ENCODE data around the gene SYK. TPM values are rescaled to one million over a fixed set of nuclear protein-coding genes. Genes with fewer than 3 reads are reported as not detected.

Gene SYK
- total and polyA plus RNA-seq, 2 of the 13 experiments (the other 11 are each of a cell fraction or from before 2014, with no cell fraction given): not detected

DNA sequence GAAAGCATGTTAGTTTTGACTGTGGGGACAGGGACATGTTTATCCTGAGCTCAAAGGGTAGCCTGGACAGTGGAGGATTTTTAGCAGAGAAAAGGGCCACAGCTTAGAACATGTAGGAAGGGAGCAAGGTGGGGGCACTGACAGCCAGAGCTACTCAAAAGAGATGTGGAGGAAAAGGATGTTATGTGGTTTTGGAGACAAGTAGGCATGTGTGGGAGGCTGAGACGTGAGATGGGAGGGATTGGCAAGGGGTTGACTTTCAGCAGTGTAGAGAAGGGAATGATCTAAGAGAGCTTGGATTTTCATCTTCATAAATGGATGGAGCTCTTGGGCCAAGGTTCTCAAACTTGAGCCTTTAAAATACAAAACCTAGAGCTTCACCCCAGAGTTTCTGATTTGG is 24.0 kb downstream of the SYK start:
- in situ Hi-C loops (cut with HindIII; ENCODE audit: extremely low pct_ligation_motif_present, low pct_unique_long_range_greater_than_20kb) (no loop called here), intact Hi-C loops (cut with micrococcal nuclease; ENCODE audit: unreplicated experiment) (no loop called here)
- Histone ChIP-seq H3K79me2 (ENCODE audit: insufficient read depth, low read length) (no peaks in the 10 kb centered on the region), H4K20me1 (ENCODE audit: insufficient read depth, low read length) (no peaks in the 10 kb centered on the region), H3K36me3 (replicated peaks in 1 of 2; ENCODE audit: control insufficient read depth in 1 of 2, insufficient read depth in 2 of 2, low read length in 2 of 2) (no peaks in the 10 kb centered on the region), H3K27ac (ENCODE audit: extremely low read length, insufficient read depth, low read length) (no peak overlapping the region), H3K9me3 (ENCODE audit: low read length) (peaks cover 7% of the 10 kb centered on the region), H2AFZ (ENCODE audit: low read length) (no peak overlapping the region), H3K9ac (ENCODE audit: insufficient read depth, low read depth, low read length) (no peak overlapping the region), H3K4me1 (ENCODE audit: insufficient read depth, low read length) (no peaks in the 10 kb centered on the region), H3K27me3 (ENCODE audit: control insufficient read depth in 1 of 2, insufficient read depth in 2 of 2, low read length in 2 of 2) (peaks cover 0 to 15% of the 10 kb centered on the region in 2 experiments; a peak in 1 of 5 replicates), H3K4me2 (ENCODE audit: low read depth, low read length) (no peak overlapping the region), H3K4me3 (replicated peaks in 1 of 3; ENCODE audit: insufficient read depth in 1 of 3, low read depth in 2 of 3, low read length in 3 of 3) (no peak overlapping the region)
- no TSS peak for BruUV-seq (replicated peaks)
- ATAC-seq (no peak), DNase-seq (ENCODE audit: low spot score) (no peak), FAIRE-seq (no peak)
- 0% methylated on average over 1 of the region's 1 CpG for WGBS (ENCODE audit: low lambda C conversion rate)
- POLR2A ChIA-PET: no interaction called here
- CTCF ChIA-PET (ENCODE audit: low intra/inter-chr PET ratio, low total read pairs): no interaction called here
- TF ChIP-seq SALL2 (CRISPR knock-in tag; IDR thresholded peaks at IDR 0.05) (no peak), ZNF891 (CRISPR knock-in tag; IDR thresholded peaks at IDR 0.05) (no peak), GATA4 (IDR thresholded peaks at IDR 0.05; ENCODE audit: borderline replicate concordance, low read depth) (no peak), SMAD1 (CRISPR knock-in tag; IDR thresholded peaks at IDR 0.05; ENCODE audit: borderline replicate concordance, low read depth) (no peak), ZNF558 (CRISPR knock-in tag; IDR thresholded peaks at IDR 0.05; ENCODE audit: borderline replicate concordance) (no peak), DR1 (CRISPR knock-in tag; IDR thresholded peaks at IDR 0.05) (no peak), SP4 (CRISPR knock-in tag; IDR thresholded peaks at IDR 0.05) (no peak)
- TF ChIP-seq, protein P1, sequence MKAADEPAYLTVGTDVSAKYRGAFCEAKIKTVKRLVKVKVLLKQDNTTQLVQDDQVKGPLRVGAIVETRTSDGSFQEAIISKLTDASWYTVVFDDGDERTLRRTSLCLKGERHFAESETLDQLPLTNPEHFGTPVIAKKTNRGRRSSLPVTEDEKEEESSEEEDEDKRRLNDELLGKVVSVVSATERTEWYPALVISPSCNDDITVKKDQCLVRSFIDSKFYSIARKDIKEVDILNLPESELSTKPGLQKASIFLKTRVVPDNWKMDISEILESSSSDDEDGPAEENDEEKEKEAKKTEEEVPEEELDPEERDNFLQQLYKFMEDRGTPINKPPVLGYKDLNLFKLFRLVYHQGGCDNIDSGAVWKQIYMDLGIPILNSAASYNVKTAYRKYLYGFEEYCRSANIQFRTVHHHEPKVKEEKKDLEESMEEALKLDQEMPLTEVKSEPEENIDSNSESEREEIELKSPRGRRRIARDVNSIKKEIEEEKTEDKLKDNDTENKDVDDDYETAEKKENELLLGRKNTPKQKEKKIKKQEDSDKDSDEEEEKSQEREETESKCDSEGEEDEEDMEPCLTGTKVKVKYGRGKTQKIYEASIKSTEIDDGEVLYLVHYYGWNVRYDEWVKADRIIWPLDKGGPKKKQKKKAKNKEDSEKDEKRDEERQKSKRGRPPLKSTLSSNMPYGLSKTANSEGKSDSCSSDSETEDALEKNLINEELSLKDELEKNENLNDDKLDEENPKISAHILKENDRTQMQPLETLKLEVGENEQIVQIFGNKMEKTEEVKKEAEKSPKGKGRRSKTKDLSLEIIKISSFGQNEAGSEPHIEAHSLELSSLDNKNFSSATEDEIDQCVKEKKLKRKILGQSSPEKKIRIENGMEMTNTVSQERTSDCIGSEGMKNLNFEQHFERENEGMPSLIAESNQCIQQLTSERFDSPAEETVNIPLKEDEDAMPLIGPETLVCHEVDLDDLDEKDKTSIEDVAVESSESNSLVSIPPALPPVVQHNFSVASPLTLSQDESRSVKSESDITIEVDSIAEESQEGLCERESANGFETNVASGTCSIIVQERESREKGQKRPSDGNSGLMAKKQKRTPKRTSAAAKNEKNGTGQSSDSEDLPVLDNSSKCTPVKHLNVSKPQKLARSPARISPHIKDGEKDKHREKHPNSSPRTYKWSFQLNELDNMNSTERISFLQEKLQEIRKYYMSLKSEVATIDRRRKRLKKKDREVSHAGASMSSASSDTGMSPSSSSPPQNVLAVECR (CRISPR knock-in tag; IDR thresholded peaks at IDR 0.05; ENCODE audit: borderline replicate concordance): no peak
- TF ChIP-seq, protein P2, sequence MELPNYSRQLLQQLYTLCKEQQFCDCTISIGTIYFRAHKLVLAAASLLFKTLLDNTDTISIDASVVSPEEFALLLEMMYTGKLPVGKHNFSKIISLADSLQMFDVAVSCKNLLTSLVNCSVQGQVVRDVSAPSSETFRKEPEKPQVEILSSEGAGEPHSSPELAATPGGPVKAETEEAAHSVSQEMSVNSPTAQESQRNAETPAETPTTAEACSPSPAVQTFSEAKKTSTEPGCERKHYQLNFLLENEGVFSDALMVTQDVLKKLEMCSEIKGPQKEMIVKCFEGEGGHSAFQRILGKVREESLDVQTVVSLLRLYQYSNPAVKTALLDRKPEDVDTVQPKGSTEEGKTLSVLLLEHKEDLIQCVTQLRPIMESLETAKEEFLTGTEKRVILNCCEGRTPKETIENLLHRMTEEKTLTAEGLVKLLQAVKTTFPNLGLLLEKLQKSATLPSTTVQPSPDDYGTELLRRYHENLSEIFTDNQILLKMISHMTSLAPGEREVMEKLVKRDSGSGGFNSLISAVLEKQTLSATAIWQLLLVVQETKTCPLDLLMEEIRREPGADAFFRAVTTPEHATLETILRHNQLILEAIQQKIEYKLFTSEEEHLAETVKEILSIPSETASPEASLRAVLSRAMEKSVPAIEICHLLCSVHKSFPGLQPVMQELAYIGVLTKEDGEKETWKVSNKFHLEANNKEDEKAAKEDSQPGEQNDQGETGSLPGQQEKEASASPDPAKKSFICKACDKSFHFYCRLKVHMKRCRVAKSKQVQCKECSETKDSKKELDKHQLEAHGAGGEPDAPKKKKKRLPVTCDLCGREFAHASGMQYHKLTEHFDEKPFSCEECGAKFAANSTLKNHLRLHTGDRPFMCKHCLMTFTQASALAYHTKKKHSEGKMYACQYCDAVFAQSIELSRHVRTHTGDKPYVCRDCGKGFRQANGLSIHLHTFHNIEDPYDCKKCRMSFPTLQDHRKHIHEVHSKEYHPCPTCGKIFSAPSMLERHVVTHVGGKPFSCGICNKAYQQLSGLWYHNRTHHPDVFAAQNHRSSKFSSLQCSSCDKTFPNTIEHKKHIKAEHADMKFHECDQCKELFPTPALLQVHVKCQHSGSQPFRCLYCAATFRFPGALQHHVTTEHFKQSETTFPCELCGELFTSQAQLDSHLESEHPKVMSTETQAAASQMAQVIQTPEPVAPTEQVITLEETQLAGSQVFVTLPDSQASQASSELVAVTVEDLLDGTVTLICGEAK (IDR thresholded peaks at IDR 0.05): no peak
- TF ChIP-seq, protein P2 (CRISPR knock-in tag; IDR thresholded peaks at IDR 0.05): no peak
- TF ChIP-seq, protein P3, sequence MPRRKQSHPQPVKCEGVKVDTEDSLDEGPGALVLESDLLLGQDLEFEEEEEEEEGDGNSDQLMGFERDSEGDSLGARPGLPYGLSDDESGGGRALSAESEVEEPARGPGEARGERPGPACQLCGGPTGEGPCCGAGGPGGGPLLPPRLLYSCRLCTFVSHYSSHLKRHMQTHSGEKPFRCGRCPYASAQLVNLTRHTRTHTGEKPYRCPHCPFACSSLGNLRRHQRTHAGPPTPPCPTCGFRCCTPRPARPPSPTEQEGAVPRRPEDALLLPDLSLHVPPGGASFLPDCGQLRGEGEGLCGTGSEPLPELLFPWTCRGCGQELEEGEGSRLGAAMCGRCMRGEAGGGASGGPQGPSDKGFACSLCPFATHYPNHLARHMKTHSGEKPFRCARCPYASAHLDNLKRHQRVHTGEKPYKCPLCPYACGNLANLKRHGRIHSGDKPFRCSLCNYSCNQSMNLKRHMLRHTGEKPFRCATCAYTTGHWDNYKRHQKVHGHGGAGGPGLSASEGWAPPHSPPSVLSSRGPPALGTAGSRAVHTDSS (CRISPR knock-in tag; conservative IDR thresholded peaks at IDR 0.05): no peak
